HG03097 (cell line): ENCODE results near the gene TRRAP.

Experiments
- ATAC-seq: cut with Tn5 transposase; IDR thresholded peaks from one replicate; pipeline ENCODE4 v1.9.1; 2021; ENCODE audit not compliant: unreplicated experiment, low FRiP score

The TRRAP gene

DNA sequence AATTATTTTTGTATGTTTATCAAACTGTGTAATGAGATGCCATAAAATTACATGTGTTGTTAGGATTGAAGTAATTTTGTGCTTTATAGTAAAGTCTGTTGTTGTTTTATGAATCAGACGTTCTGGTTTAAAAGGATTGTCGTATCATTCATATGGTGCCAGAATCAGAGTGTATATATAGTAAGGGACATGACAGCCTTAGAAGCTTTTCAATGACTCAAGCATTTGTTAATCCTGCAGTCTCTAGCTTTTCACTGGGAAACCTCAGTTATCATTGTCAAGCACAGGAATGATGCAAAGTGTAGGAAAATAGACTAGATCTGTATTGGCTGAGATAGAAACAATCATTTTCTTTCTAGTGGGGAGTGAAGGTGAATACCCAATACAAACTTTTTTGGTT lies 57.5 kb downstream of the TRRAP start:
- ATAC-seq = no peak

DNA sequence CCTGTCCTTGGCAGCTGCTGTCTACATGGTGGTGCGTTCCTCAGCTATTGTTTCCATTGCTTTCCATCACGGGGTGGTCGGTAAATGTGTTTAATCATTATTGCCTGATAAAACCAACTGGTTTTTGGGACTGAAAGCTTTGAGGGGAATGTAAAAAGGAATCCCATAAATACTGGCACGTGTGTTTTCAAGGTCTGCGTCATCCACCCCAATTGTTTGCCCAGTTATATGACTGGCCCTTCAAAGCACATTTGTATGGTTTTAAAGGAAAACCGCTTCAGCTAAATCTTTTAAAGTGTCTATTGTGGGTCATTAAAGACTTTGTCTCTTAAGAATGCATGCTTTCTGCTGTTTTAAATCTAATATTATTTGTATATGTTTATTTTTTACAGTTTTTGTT lies 65.0 kb downstream of the TRRAP start:
- ATAC-seq = no peak

DNA sequence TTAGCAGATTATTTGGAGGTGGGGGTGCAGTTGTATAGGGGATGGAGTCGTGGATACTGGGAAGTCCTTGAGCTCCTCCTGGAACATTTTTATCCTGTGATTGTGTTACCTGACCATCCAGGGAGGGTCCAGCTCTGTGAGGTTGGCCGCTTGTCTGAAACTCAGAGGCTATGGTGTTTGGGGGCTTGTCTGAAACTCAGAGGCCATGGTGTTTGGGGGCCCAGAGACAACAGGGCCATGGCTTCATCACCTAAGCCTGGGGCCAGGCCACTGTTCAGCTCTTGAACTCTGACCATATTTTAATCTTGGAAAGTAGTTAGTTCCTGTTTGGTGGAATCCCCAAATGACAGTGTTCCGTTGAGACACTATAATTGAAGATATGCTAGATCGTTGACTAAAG lies 66.1 kb downstream of the TRRAP start:
- no peak for ATAC-seq

DNA sequence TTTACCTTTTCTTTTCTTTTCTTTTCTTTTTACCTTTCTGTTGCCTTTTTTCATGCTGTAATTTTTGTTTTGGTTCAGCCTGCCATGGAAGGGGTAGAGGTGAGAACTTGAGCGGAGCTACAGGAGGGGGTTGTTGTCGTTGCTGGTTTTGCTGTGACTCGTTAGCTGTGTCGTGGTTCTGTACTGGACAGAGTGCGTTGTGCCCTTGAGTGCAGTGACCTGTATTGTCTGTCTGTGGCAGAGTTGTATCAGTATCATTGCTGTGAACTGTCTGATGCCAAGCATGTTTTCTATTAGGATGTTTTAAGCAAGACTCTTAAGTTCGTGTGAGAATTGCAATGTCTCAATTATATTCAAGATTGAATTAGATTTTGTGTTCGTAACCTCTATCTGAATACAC lies 67.5 kb downstream of the TRRAP start:
- ATAC-seq = no peak

DNA sequence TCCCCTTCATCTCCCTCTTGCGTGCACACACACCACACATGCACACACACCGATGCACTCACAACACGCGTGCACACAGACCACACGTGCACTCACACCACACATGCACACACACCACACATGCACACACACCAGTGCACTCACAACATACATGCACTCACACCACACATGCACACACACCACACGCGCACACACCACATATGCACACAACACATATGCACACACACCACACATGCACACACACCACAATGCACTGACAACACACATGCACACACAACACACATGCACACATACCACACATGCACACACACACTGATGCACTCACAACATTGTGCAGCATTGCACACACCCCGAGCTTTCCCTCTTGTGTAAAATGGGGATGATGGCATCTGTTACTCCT lies 68.1 kb downstream of the TRRAP start:
- ATAC-seq = no peak

DNA sequence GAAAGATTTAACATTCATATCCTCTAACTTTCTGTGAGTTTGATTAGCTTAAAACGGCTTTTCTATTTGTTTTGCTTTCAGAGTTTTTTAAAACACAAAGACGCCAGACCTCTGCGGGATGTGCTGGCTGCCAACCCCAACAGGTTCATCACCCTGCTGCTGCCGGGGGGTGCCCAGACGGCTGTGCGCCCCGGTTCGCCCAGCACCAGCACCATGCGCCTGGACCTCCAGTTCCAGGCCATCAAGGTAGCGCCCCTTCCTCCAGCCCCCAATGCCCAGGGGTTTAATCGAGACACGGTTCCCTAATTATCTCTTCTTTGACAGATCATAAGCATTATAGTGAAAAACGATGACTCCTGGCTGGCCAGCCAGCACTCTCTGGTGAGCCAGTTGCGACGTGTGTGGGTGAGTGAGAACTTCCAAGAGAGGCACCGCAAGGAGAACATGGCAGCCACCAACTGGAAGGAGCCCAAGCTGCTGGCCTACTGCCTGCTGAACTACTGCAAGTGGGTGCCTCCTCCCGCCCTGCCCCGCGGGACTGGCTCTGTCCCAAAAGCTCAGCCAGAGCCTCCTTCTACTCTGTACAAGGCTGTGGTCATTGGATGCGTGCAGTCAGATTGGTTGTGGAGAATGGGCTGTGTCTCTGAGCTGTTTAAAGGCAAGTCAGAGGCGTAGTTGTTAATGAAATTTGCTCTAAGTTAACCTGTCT lies 71.2 kb downstream of the TRRAP start:
- ATAC-seq = no peak

DNA sequence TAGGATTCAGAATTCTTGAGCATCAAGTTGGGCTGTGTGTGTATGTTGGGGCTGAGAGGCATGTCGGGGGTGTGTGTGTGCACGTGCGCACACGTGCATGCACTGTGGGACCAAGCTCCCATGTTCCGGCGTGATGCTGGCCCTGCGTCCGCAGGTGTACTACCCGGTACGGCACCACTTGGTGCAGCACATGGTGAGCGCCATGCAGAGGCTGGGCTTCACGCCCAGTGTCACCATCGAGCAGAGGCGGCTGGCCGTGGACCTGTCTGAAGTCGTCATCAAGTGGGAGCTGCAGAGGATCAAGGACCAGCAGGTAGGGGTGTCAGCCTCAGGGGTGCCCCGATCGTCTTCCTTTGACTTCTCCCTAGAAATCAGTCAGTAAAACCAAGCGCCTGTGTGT lies 77.7 kb downstream of the TRRAP start:
- no peak for ATAC-seq

DNA sequence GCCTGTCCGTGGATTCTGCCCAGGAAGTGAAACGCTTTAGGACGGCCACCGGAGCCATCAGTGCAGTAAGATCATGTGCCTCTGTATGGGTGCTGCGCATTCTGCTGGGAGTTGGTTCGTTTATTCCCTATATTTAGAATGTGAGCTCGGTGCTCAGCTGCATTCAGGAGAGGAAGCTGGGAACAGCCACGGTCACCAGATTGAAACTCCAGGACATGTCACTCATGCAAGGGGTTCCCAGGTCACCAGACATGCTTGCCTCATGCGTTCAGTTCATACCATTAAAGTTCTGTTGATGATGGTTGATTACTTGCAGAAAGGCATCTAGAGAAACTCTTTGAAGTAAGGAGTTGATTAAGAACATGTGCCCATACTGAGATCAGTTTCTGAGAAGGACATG lies 78.1 kb downstream of the TRRAP start:
- no peak for ATAC-seq

DNA sequence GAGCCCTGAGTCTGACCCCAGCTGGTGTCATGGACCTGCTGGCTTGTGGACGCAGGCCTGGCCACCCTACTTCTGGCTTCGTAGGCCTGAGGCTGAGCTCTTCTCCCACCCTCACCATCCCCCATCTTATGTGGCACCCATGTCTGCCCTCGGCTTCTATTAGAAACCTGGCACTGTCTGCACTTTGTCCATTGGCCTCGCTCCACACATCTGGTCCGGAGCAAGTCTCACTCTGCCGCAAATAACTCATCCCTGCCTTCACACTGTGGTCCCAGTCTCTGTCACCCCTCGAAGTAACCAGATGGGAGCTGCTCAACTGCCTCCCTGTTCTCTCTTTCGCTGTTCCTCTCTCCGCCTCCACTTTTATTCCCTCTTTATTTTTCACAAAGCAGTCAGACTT lies 78.6 kb downstream of the TRRAP start:
- ATAC-seq = no peak

DNA sequence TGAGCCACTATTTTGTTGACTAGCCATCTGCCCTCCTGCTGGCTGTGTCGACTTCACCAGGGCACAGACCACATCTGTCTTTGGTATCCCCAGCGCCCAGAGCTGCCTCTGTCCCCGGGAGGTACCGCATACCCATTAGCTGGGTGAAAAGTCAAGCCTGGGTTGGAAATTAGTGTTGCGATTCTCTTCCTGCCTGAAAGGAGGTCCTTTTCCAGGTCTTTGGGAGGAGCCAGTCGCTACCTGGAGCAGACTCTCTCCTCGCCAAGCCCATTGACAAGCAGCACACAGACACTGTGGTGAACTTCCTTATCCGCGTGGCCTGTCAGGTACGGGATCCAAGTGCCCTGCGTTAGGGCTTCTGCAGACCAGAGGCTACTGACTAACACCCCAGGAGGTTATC lies 79.4 kb downstream of the TRRAP start:
- ATAC-seq = no peak

DNA sequence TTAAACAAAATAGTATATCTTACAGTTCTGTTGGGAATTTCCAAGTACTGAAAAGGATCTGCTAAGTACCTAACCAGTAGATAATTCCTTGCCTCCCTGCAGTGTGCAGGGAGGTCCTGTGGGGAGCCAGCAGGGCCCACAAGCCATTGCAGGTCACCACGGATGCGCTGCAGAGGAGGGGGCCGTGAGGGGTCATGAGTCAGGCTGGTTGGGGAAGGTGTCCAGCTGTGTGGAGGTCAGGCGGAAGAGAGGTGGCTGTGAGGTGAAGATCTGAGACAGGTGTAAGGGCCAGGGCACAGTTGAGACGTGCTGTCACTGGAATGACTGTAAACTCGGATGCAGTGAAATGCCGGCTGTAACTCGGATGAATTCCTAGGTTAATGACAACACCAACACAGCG lies 80.6 kb downstream of the TRRAP start:
- ATAC-seq = no peak

DNA sequence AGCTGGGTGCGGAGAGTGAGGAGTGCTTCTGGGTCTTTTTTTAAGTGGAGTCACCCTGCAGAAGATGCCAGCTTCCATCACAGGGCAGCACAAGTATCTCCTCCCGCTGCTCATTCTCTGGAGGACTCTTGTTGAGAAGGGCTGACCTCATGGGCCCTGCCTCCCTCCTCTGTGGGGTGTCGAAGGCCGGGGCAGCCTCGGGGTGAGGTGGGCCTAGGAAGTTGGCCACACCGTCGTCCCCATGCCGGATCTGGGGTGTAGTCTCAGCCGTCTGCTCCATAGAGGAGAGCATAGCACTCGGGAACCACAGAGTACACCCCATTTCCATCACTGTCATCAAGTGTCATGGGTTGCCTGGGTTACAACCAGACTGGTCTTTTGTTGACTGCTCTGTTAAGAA lies 85.0 kb downstream of the TRRAP start:
- ATAC-seq = no peak

DNA sequence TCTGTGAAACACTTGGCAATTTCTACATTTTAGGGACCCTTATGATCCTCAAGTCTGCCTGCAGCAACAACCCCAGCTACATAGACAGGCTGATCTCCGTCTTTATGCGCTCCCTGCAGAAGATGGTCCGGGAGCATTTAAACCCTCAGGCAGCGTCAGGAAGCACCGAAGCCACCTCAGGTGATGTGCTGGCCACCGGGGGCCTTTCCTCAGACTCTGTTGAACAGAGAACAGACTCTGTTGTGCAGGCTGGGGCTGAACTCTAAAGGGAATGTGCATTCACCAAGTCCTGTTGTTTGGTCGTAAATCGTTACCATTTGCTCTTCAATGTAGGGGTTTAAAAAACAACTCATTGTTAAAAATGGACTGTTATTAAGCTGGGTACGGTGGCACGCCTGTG lies 86.3 kb downstream of the TRRAP start:
- no peak for ATAC-seq

DNA sequence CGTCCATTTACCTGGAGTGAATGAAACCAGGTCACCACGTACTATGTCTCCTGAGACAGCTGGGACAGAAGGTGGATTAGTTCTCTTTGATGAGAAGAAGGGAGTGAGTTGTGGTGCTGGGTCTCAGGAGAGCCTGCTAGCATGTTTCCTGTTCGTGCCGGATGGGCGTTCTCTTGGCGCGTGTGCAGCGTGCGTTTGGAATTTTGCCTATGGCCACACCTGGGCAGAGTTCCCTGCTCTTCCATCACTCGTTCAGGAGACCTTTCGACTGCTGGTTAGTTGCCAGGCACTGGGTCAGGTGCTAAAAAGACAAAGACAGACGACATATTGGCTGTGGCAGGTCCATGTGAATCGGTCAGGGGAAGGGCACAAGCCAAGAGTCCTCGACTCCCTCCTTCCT lies 90.3 kb downstream of the TRRAP start:
- ATAC-seq = no peak

DNA sequence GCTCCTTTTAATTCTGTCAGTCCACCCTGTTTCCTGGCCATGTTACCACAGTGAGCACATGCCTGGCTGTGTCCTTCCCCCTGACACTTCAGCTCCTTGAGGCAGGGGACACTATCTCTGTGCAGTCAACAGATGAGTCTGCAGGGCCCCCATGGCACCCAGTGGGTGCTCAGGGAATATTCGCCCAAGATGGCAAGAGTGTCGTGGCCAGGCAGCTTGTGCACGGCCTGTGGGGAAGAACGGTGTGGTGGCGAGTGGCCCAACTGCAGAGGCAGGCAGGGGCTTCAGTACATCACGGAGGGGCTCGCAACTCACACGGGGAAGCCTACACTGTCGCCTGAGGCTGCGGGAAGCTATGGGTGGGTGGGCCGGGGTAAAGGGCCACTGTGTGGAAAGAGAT lies 91.1 kb downstream of the TRRAP start:
- no peak for ATAC-seq

DNA sequence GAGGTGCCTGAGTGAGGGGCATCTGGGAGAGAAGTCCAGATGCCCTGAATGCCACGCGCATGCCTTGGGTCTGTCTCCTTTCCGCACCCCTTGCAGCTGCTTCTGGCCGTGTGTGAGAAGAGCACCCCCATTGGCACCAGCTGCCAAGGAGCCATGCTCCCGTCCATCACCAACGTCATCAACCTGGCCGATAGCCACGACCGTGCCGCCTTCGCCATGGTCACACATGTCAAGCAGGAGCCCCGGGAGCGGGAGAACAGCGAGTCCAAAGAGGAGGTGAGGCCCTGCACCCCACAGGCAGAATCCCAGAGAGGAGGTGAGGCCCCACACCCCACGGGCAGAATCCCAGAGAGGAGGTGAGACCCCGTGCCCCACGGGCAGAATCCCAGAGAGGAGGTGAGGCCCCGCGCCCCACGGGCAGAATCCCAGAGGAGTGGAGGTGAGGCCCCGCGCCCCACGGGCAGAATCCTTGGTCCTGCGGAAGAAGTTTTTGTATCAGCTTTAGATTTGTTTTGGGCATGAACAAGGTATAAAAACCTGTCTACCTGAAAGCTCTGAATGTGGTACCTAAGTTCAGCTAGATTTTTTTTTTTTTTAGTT lies 91.8 kb downstream of the TRRAP start:
- ATAC-seq = no peak

DNA sequence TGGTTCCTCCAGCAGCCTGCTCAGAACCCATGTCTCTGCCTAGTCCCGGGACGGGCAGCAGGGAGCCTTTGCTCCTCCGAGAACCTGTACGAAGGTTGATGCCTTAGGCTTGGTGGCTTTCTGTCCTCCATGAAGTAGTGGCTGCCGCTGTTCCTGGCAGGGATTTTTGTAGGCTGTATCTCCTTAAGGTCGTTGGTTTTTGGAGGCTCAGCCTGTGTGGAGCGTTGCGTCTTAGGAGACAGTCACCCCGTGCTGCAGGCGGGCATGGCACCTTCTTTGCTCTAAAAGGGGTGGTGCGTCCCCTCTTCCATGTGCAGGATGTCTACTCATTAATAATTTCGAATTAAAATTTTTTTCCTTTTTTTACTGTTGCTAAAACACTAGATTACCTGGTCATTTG lies 92.5 kb downstream of the TRRAP start:
- no peak for ATAC-seq

DNA sequence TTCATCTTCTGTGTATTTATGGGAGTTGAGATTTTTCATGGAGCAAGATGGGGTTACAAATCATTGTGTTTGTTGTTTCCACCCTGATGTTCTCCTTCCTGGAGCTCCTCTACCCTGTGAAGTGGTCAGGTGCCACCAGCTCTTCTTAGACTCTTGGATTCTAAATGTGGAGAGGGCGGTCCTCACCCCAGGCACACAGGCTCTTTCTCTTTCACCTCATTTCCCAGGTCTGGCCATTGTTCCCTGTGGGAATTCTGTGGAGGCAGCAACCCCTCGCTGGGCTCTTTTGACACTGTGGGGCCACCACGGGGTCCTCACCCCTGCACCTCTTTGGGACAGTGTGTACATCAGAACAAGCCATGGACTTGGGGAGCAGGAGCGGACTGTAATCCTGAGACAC lies 95.9 kb downstream of the TRRAP start:
- ATAC-seq = no peak

DNA sequence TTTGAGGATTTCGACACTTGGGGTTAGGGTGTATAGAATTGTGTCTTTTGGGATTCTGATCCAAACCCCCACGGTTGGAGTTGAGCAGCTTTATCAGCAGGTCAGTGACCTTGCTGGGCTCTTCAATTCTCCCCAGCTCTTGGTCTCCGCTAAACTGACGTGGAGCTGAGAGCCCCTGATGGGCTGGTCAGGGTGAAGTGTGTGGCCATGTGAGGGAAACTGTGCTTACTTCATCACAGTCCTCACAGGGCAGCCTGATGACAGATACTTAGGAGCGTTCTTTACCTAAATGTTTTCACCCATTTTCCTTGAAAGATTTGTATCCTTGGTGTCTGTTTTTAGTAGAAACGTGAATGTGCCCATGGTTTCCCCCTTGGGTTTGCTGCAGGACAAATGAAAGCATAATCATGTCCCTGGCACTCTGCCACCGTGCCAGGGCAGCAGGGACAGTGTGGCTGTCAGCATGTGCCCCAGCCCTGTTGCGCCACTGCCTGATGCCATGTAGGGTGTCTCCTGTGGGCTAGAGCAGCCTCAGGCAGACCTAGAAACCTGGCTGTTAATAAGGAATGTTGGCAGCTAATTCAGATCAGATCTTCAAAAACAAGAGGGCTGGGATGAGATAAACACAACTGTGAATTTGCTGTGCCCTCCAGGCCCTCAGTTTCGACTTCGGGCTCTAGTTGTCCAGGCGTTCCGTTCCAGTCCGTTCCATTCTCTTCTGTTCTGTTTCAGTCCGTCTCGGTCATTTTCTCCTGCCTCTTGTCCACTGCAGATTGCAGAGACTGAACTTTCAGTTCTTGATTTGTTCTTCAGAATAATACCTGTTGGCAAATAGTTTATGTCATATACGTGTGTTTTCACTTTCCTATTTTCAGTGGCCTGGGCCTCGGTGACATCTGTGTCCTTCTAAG lies 96.8 kb downstream of the TRRAP start:
- ATAC-seq = no peak

DNA sequence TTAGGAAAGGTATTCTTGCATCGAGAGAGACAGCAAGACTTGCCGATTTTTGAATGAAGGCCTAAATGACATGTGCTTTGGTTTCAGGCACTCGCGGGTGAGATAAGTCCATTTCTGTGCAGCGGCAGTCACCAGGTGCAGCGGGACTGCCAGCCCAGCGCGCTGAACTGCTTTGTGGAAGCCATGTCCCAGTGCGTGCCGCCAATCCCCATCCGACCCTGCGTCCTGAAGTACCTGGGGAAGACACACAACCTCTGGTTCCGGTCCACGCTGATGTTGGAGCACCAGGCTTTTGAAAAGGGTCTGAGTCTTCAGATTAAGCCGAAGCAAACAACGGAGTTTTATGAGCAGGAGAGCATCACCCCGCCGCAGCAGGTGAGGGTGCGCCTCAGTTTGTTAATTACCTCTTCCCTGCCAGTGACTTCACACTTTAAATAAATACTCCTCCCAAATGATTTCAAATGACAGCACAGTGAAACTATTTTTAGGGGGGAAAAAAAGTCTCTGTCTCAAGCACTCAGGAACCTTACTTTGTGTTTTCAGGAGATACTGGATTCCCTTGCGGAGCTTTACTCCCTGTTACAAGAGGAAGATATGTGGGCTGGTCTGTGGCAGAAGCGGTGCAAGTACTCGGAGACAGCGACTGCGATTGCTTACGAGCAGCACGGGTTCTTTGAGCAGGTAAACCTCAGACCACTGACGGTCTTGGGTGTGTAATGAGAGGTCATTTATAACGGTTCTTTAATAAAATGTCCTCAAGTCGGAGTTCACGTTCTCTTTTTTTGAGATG lies 98.3 kb downstream of the TRRAP start:
- ATAC-seq = no peak

DNA sequence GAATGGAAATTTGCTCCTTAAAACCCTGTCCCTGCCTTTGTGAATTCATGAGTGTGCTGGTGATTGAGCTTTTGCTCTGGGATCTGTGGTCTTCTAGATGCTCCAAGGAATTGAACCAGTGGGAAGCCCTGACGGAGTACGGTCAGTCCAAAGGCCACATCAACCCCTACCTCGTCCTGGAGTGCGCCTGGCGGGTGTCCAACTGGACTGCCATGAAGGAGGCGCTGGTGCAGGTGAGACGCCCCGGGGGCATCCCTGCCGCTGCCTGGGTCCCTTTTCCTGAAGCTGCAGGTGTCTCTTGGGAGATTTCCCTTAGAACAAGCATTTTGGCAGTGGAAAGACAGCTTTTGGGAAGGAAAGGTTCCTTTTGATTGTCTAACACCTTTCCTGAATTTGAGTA lies 100.3 kb downstream of the TRRAP start:
- ATAC-seq = no peak
